NCI-H526 treated with DMSO at 0.1 percent for 48 hours (cell line): ENCODE data around the gene PICK1.

Source experiments
- DNase-seq: peaks from one replicate; lab custom pipeline; 2025; lab: John Stamatoyannopoulos, UW

The PICK1 gene

GRCh38 chr22:38089474-38089851, 32.3 kb downstream of the PICK1 start:
- DNase-seq: no peak

- DNase-seq: no peak
Observed at GRCh38 chr22:38097058-38097457, 39.9 kb downstream of the PICK1 start.

GRCh38 chr22:38097557-38098409, 40.6 kb downstream of the PICK1 start:
- DNase-seq: no peak

GRCh38 chr22:38098410-38099249, 41.4 kb downstream of the PICK1 start:
- no peak for DNase-seq

GRCh38 chr22:38103641-38104040, 46.4 kb downstream of the PICK1 start:
- no peak for DNase-seq

GRCh38 chr22:38104084-38104483, 46.9 kb downstream of the PICK1 start:
- DNase-seq: no peak

- DNase-seq: no peak
Observed at GRCh38 chr22:38106814-38107578, 49.8 kb downstream of the PICK1 start.

- no peak for DNase-seq
Observed at GRCh38 chr22:38107692-38108515, 50.7 kb downstream of the PICK1 start.

- DNase-seq: no peak
Observed at GRCh38 chr22:38108561-38109319, 51.5 kb downstream of the PICK1 start.

- no peak for DNase-seq
Observed at GRCh38 chr22:38109371-38110001, 52.3 kb downstream of the PICK1 start.

GRCh38 chr22:38110008-38110862, 53.0 kb downstream of the PICK1 start, which contains the start of gene BAIAP2L2:
Gene BAIAP2L2 (minus strand): TSS chr22:38110684. CDS start chr22:38110525, 159 bp downstream.
- DNase-seq: no peak

GRCh38 chr22:38110863-38111852, 54.0 kb downstream of the PICK1 start:
- DNase-seq: peak; percentile 7

- DNase-seq: no peak
Observed at GRCh38 chr22:38111925-38112355, 54.7 kb downstream of the PICK1 start.

- no peak for DNase-seq
Observed at GRCh38 chr22:38112381-38112780, 55.2 kb downstream of the PICK1 start.

- peak; percentile 30 for DNase-seq
Observed at GRCh38 chr22:38114484-38115398, 57.5 kb downstream of the PICK1 start.

- DNase-seq: no peak
Observed at GRCh38 chr22:38115423-38116205, 58.4 kb downstream of the PICK1 start.
